DND-41 (cell line): ENCODE results near the gene MR1.

ENCODE experiments used
- EZH2 ChIP-seq: IDR thresholded peaks from 3 replicates; pipeline ENCODE4 v1.6.1; 2012; ENCODE audit warnings: borderline replicate concordance, low read depth, mild to moderate bottlenecking, moderate library complexity, low read length, inconsistent platforms; ENCODE audit not compliant: severe bottlenecking
- TF ChIP-seq, protein P1 (sequence below): IDR thresholded peaks from 2 replicates; pipeline ENCODE4 v1.5.1; 2012; ENCODE audit warnings: borderline replicate concordance, low read length, moderate library complexity, mild to moderate bottlenecking; ENCODE audit not compliant: poor library complexity, severe bottlenecking; ENCODE audit errors: extremely low read depth

DNA sequence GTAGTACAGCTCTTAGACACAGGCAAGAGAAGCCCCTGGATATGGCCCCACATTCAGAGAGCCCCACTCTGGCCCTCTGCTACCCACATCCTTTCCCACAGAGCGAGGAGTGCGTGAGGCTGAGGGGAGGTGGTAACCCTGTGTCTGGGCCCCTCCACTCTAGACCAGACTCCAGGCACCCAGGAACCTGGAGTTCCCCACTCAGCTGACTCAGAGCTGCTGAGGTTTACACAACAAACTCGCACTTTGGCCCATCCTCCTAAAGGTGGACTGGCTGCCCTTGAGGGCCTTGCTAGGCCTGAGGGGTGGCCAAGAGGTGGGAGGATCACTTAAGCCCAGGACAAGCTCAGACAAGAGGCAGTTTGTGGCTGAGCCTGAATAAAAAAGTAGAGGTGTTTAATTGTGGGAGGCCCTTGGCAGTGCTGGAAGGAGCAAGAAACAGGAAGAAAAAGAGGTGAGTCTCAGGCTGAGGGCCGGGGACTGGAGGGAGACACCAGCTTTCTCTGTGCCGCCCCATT lies 10.7 kb downstream of the MR1 start:
- TF ChIP-seq, protein P1, sequence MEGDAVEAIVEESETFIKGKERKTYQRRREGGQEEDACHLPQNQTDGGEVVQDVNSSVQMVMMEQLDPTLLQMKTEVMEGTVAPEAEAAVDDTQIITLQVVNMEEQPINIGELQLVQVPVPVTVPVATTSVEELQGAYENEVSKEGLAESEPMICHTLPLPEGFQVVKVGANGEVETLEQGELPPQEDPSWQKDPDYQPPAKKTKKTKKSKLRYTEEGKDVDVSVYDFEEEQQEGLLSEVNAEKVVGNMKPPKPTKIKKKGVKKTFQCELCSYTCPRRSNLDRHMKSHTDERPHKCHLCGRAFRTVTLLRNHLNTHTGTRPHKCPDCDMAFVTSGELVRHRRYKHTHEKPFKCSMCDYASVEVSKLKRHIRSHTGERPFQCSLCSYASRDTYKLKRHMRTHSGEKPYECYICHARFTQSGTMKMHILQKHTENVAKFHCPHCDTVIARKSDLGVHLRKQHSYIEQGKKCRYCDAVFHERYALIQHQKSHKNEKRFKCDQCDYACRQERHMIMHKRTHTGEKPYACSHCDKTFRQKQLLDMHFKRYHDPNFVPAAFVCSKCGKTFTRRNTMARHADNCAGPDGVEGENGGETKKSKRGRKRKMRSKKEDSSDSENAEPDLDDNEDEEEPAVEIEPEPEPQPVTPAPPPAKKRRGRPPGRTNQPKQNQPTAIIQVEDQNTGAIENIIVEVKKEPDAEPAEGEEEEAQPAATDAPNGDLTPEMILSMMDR: no peak
- TF ChIP-seq EZH2: no peak
